Stomach (tissue), 4 donors: ENCODE data around the gene PLD4.

Experiments
- CTCF ChIP-seq, 7 experiments: fragments of 450-650 bp in 4 of 7; fragments of 200-600 bp in 3 of 7; sonication (generic) in 3 of 7; IDR thresholded peaks; one replicate each; pipeline ENCODE4 v1.5.1; 2016 to 2019; ENCODE audit warnings: antibody characterized with exemption in 7 of 7, control low read depth in 2 of 7, mild to moderate bottlenecking in 1 of 7
- POLR2AphosphoS5 ChIP-seq, 3 donors: sonication (generic); formaldehyde crosslinking; IDR thresholded peaks; one replicate each; pipeline ENCODE4 v1.6.1; 2016; ENCODE audit warnings: antibody characterized with exemption in 3 of 3

GRCh38 chr14:104892531-104893434 lies 31.9 kb upstream of the PLD4 start:
- TF ChIP-seq CTCF (IDR thresholded peaks at IDR 0.05) (no peak), POLR2AphosphoS5 (IDR thresholded peaks at IDR 0.05) (no peak)
